Measurements from ENCODE around the gene VIT.

DNA sequence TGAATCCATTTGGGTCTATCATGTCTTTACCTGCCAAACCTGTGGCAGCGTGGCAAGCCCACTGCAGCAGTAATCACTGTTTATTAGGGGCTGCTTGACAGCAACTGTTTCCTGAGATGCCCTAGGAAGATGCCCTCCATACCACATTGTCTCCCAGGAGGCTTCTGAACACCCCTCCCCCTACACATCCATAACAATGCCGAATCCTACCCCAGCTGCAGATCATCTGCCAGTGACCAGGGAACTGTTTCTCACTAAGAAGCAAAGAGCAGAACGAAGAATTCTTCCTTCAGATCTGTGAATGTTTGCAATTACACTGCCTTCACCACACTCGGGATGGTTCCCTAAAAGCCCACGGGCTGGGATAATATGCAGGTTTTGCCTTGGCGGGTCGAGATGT is 127.8 kb downstream of the VIT start:
- no peak for TF ChIP-seq CTCF (IDR thresholded peaks at IDR 0.05)
- TF ChIP-seq ZFX (IDR thresholded peaks at IDR 0.05; ENCODE audit: borderline replicate concordance) = no peak
